Activated T-cell treated with anti-CD3 and anti-CD28 coated beads for 4 hours (primary cell): Measurements from ENCODE around the gene GABARAPL1.

Experiments
- DNase-seq: peaks from one replicate; pipeline ENCODE4 v3.0.0-alpha.2; 2020

The GABARAPL1 gene

GRCh38 chr12:10235761-10236631 lies 23.3 kb downstream of the GABARAPL1 start:
- DNase-seq: peak; percentile 27

- no peak for DNase-seq
These were observed 24.0 kb downstream of the GABARAPL1 start for GRCh38 chr12:10236720-10237119.

- DNase-seq: no peak
These were observed 25.8 kb downstream of the GABARAPL1 start for GRCh38 chr12:10238526-10238925.

- DNase-seq: no peak
These were observed 28.6 kb downstream of the GABARAPL1 start for GRCh38 chr12:10241290-10241689.

- DNase-seq: no peak
These were observed 29.1 kb downstream of the GABARAPL1 start for GRCh38 chr12:10241727-10242126.

GRCh38 chr12:10242539-10242938 lies 29.9 kb downstream of the GABARAPL1 start:
- no peak for DNase-seq

GRCh38 chr12:10243818-10244520 lies 31.3 kb downstream of the GABARAPL1 start:
- no peak for DNase-seq

GRCh38 chr12:10247436-10248058 lies 34.9 kb downstream of the GABARAPL1 start:
- DNase-seq: no peak

- DNase-seq: no peak
These were observed 37.2 kb downstream of the GABARAPL1 start for GRCh38 chr12:10249690-10250455.

- DNase-seq: no peak
These were observed 39.0 kb downstream of the GABARAPL1 start for GRCh38 chr12:10251669-10252068.

- DNase-seq: no peak
These were observed 39.5 kb downstream of the GABARAPL1 start for GRCh38 chr12:10252201-10252600.

GRCh38 chr12:10256064-10256463 lies 43.4 kb downstream of the GABARAPL1 start:
- DNase-seq: no peak

- no peak for DNase-seq
These were observed 48.2 kb downstream of the GABARAPL1 start for GRCh38 chr12:10260927-10261326.

GRCh38 chr12:10268037-10268436 lies 55.4 kb downstream of the GABARAPL1 start:
- DNase-seq: no peak

- no peak for DNase-seq
These were observed 59.8 kb downstream of the GABARAPL1 start for GRCh38 chr12:10272467-10272866.
